NCI-H1105 (cell line): ENCODE measurements around the gene PLXNA3.

ENCODE experiments used
- DNase-seq: peaks from one replicate; lab custom pipeline; 2025; lab: John Stamatoyannopoulos, UW

The PLXNA3 gene

GRCh38 chrX:154435171-154435733, 22.8 kb upstream of the PLXNA3 start:
- DNase-seq: no peak

GRCh38 chrX:154436374-154436982, 21.6 kb upstream of the PLXNA3 start:
- peak; percentile 57 for DNase-seq

GRCh38 chrX:154436983-154437752, 20.9 kb upstream of the PLXNA3 start, which contains the start of gene GDI1:
GDI1 (plus strand) TSS chrX:154437154; CDS start chrX:154437255, 101 bp downstream.
- peak; percentile 54 for DNase-seq

GRCh38 chrX:154437971-154438893, 19.8 kb upstream of the PLXNA3 start:
- no peak for DNase-seq

GRCh38 chrX:154439841-154440240, 18.2 kb upstream of the PLXNA3 start:
- DNase-seq: no peak

GRCh38 chrX:154440623-154441357, 17.3 kb upstream of the PLXNA3 start:
- DNase-seq: no peak

- DNase-seq: no peak
These were observed 16.5 kb upstream of the PLXNA3 start for GRCh38 chrX:154441564-154441963.

GRCh38 chrX:154441984-154442707, 15.9 kb upstream of the PLXNA3 start:
- no peak for DNase-seq

- peak; percentile 11 for DNase-seq
These were observed 14.6 kb upstream of the PLXNA3 start for GRCh38 chrX:154443479-154443910.

- DNase-seq: peak; percentile 81
These were observed 13.9 kb upstream of the PLXNA3 start, which contains the start of gene FAM50A for GRCh38 chrX:154443992-154444754. FAM50A (plus strand) TSS chrX:154444141; CDS start chrX:154444236, 95 bp downstream.

- no peak for DNase-seq
These were observed 13.3 kb upstream of the PLXNA3 start for GRCh38 chrX:154444755-154445246.

- DNase-seq: no peak
These were observed 12.3 kb upstream of the PLXNA3 start for GRCh38 chrX:154445776-154446175.

GRCh38 chrX:154446430-154446829, 11.7 kb upstream of the PLXNA3 start:
- DNase-seq: no peak

GRCh38 chrX:154448484-154448883, 9.6 kb upstream of the PLXNA3 start:
- no peak for DNase-seq

GRCh38 chrX:154449618-154450017, 8.5 kb upstream of the PLXNA3 start:
- no peak for DNase-seq

GRCh38 chrX:154450312-154450711, 7.8 kb upstream of the PLXNA3 start:
- no peak for DNase-seq

GRCh38 chrX:154452823-154453222, 5.3 kb upstream of the PLXNA3 start:
- DNase-seq: no peak

GRCh38 chrX:154457491-154458115, 478 bp upstream of the PLXNA3 start:
- DNase-seq: peak; percentile 83
